Measurements from ENCODE around the gene BOD1L1. TPM values are rescaled to one million over a fixed set of nuclear protein-coding genes. Genes with fewer than 3 reads are reported as not detected.

Gene BOD1L1
- total and polyA plus RNA-seq, 2 of the 8 experiments (the other 6 are each of a cell fraction or from before 2014, with no cell fraction given): 6.8 to 39.3 TPM

DNA sequence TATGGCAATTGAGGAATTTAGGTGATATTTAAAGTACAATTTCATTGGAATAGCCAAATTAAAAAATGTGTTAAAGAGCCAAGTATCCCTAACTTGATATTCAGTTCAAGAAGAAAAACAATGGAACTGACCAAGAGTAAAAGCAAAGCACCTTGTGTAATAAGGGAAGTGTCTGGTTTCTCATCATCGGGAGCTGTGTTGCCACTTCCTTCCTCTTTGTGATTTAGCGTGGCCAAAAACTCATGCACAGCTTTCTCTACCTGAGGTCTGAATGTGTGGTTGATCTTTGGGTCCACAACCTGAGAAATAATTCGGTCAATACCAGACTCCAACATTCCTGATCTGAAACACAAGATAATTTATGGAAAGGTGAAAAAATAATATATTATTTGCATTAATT is 12.4 kb downstream of the BOD1L1 start:
- no peak overlapping the region for H4K91ac ChIP-seq (replicated peaks; ENCODE audit: insufficient read length, low read length)
- H2BK12ac ChIP-seq (ENCODE audit: low read depth, low read length): no peak overlapping the region
- H3K9me3 ChIP-seq (ENCODE audit: insufficient read depth in 2 of 2, low read depth in 1 of 2, low read length in 1 of 2): no peaks in the 10 kb centered on the region
- CTCF ChIA-PET (ENCODE audit: partially characterized antibody): no interaction called here
- H2BK120ac ChIP-seq (replicated peaks; ENCODE audit: low read depth, low read length): no peak overlapping the region
- no peaks in the 10 kb centered on the region for H3K4me1 ChIP-seq (replicated peaks in 1 of 4; ENCODE audit: control insufficient read depth in 3 of 4, insufficient read depth in 4 of 4, low read length in 3 of 4)
- no peak overlapping the region for H2BK15ac ChIP-seq (ENCODE audit: low read length)
- H2AK5ac ChIP-seq (ENCODE audit: low read depth, low read length): no peak overlapping the region
- H3K23ac ChIP-seq (ENCODE audit: insufficient read length): no peak overlapping the region
- H3K36me3 ChIP-seq (ENCODE audit: control insufficient read depth in 2 of 4, insufficient read depth in 4 of 4, low read length in 3 of 4): peaks cover 6 to 56% (median 26%) of the 10 kb centered on the region in 4 experiments; a peak in 7 of 8 replicates
- no peaks in the 10 kb centered on the region for H3K27me3 ChIP-seq (replicated peaks in 1 of 4; ENCODE audit: control insufficient read depth in 3 of 4, extremely low read depth in 1 of 4, insufficient read depth in 3 of 4, low read length in 3 of 4)
- no peak overlapping the region for H3K4me3 ChIP-seq (ENCODE audit: extremely low read depth in 1 of 4, insufficient read depth in 2 of 4, low read depth in 3 of 4, low read length in 4 of 4)
- H3K27ac ChIP-seq (ENCODE audit: low read depth, low read length): no peak overlapping the region
- H2BK5ac ChIP-seq (ENCODE audit: low read depth, low read length): no peak overlapping the region
- H2AFZ ChIP-seq (ENCODE audit: low read length): no peak overlapping the region
- FAIRE-seq: no peak
- H3K79me1 ChIP-seq (ENCODE audit: low read depth, low read length): no peaks in the 10 kb centered on the region
- no peak overlapping the region for H3K4me2 ChIP-seq (ENCODE audit: insufficient read depth in 1 of 2, low read depth in 2 of 2, low read length in 2 of 2)
- H2BK20ac ChIP-seq (ENCODE audit: low read length): no peak overlapping the region
- H3K23me2 ChIP-seq (ENCODE audit: low read depth, low read length): no peaks in the 10 kb centered on the region
- DNase-seq (ENCODE audit: low read depth in 1 of 2, low spot score in 2 of 2): no peak
- H3K14ac ChIP-seq (ENCODE audit: insufficient read length): no peak overlapping the region
- H4K8ac ChIP-seq (ENCODE audit: extremely low read depth, insufficient read depth, low read length): no peak overlapping the region
- POLR2A ChIA-PET (ENCODE audit: partially characterized antibody): no interaction called here
- 86% methylated on average over 3 of the region's 3 CpGs; no CpG with 5 or more reads in 1 of the 2 experiments for WGBS, 2 experiments (ENCODE audit: extremely low coverage in 1 of 2, insufficient coverage in 1 of 2, insufficient read length in 1 of 2, insufficient replicate concordance in 2 of 2, low coverage in 1 of 2, low lambda C conversion rate in 2 of 2, missing lambda C conversion rate in 1 of 2)
- no peak overlapping the region for H4K5ac ChIP-seq (ENCODE audit: insufficient read length, low read depth, low read length)
- no peak overlapping the region for H3K56ac ChIP-seq (replicated peaks; ENCODE audit: insufficient read length, low read depth, low read length)
- peaks cover 0 to 2% of the 10 kb centered on the region in 2 experiments for H4K20me1 ChIP-seq (replicated peaks in 1 of 2; ENCODE audit: control insufficient read depth in 1 of 2, insufficient read depth in 2 of 2, low read length in 2 of 2)
- H3K18ac ChIP-seq (ENCODE audit: extremely low read depth, low read length): no peak overlapping the region
- no peaks in the 10 kb centered on the region for H3K79me2 ChIP-seq (ENCODE audit: control insufficient read depth in 1 of 2, insufficient read depth in 2 of 2, low read length in 2 of 2)
- no peak overlapping the region for H3K9ac ChIP-seq (replicated peaks in 1 of 4; ENCODE audit: extremely low read depth in 1 of 4, low read depth in 3 of 4, low read length in 3 of 4)
- H3K4ac ChIP-seq (replicated peaks; ENCODE audit: insufficient read length, low read depth, low read length): no peak overlapping the region
- no peak for TF ChIP-seq ASH2L (IDR thresholded peaks at IDR 0.05; ENCODE audit: low read length)
- no peak for TF ChIP-seq SIN3A (conservative IDR thresholded peaks at IDR 0.05 in 1 of 2, IDR thresholded peaks at IDR 0.05 in 1 of 2; ENCODE audit: low read depth in 1 of 2, low read length in 2 of 2)
- no peak for TF ChIP-seq SP4 (IDR thresholded peaks at IDR 0.05; ENCODE audit: low read length)
- no peak for TF ChIP-seq POLR2AphosphoS5 (IDR thresholded peaks at IDR 0.05; ENCODE audit: low read depth, low read length)
- TF ChIP-seq JUND (IDR thresholded peaks at IDR 0.05; ENCODE audit: low read length): no peak
- TF ChIP-seq SP2 (IDR thresholded peaks at IDR 0.05; ENCODE audit: low read length): no peak
- TF ChIP-seq CEBPB (IDR thresholded peaks at IDR 0.05; ENCODE audit: low read depth, low read length): no peak
- no peak for TF ChIP-seq HDAC6 (IDR thresholded peaks at IDR 0.05; ENCODE audit: low read depth, low read length)
- TF ChIP-seq SP1 (IDR thresholded peaks at IDR 0.05; ENCODE audit: low read depth, low read length): no peak

Data from H1 (cell line).